ENCODE data around the gene MAP3K14. TPM values are rescaled to one million over a fixed set of nuclear protein-coding genes. Genes with fewer than 3 reads are reported as not detected.

The MAP3K14 gene
- total RNA-seq, 1 experiment from 2014 or later: 1.6 TPM

DNA sequence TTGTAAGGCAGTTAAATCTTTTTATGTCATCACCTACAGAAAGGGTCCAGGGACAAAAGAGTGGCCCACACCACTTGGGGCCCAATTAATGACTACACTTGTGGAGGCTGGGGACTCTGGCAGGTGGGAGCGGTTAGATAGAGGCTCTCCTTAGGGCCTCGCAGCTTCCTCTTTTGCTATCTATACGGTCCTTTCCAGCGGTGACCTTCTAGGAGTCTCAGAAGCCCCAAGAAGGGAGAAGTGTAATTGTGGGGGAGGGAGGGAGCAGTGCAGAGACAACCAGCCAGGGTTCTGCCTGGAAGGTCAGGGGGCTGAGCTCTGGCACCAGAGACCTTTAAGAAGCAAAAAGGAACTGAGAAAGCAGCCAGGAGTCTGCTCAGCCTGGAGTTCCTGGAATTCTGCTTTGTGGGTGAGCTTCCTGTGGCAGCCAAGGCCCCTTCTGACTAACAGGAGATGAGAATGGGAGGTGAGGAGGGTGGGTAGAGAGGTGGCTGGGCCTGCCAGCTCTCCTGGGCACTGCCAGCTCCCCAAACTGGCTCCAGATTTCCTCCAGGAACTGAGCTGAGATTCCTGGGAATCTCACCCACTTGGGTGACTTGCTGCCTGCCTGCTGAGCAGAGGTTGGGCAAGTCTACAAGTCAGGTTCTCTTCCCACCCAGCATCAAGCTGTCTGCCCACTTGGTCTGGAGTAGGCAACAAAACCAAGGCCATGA lies 16.3 kb upstream of the MAP3K14 start:
- no peak for DNase-seq
- no peak overlapping the region for H3K4me3 ChIP-seq (ENCODE audit: insufficient read depth, low read depth, low read length)
- H3K27me3 ChIP-seq (ENCODE audit: control insufficient read depth, insufficient read depth, low read length): peaks cover 6% of the 10 kb centered on the region; the same call in 1 of the 2 replicates
- H3K36me3 ChIP-seq (replicated peaks; ENCODE audit: control insufficient read depth, insufficient read depth, low read length): no peaks in the 10 kb centered on the region

GRCh38 chr17:45332505-45332904 lies 15.7 kb upstream of the MAP3K14 start:
- Histone ChIP-seq H3K4me3 (ENCODE audit: insufficient read depth, low read depth, low read length) (no peak overlapping the region), H3K27me3 (ENCODE audit: control insufficient read depth, insufficient read depth, low read length) (peaks cover 6% of the 10 kb centered on the region; the same call in 1 of the 2 replicates), H3K36me3 (replicated peaks; ENCODE audit: control insufficient read depth, insufficient read depth, low read length) (no peaks in the 10 kb centered on the region)
- DNase-seq: no peak

GRCh38 chr17:45326626-45327025 lies 9.8 kb upstream of the MAP3K14 start:
- no peak for DNase-seq

GRCh38 chr17:45325810-45326209 lies 9.0 kb upstream of the MAP3K14 start:
- H3K4me3 ChIP-seq (ENCODE audit: insufficient read depth, low read depth, low read length): no peak overlapping the region
- no peak for DNase-seq
- H3K27me3 ChIP-seq (ENCODE audit: control insufficient read depth, insufficient read depth, low read length): no peaks in the 10 kb centered on the region

More at GRCh38 chr17:45326626-45327025, 9.8 kb upstream of the MAP3K14 start:
- H3K36me3 ChIP-seq (replicated peaks; ENCODE audit: control insufficient read depth, insufficient read depth, low read length): no peaks in the 10 kb centered on the region
- no peaks in the 10 kb centered on the region for H3K27me3 ChIP-seq (ENCODE audit: control insufficient read depth, insufficient read depth, low read length)
- no peak overlapping the region for H3K4me3 ChIP-seq (ENCODE audit: insufficient read depth, low read depth, low read length)

DNA sequence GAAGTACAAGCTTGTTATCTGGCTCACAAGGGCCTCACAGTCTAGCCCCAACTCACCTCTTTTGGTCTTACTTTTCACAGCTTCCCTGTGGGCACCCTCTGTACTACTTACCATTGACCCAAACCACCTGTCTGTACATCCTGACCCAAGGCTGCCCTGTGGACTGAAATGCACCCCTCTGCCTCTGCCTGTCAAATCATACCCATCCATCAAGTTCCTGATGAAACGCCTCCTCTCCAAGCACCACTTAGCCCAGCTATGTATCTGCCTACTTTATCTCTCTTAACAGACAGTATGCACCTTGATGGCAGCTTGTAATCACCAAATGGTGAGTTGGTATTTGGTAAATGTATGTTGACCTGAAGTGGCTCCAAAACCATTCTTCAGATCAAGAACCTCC lies 7.5 kb upstream of the MAP3K14 start:
- DNase-seq: no peak
- Histone ChIP-seq H3K36me3 (replicated peaks; ENCODE audit: control insufficient read depth, insufficient read depth, low read length) (no peaks in the 10 kb centered on the region), H3K27me3 (ENCODE audit: control insufficient read depth, insufficient read depth, low read length) (no peaks in the 10 kb centered on the region), H3K4me3 (ENCODE audit: insufficient read depth, low read depth, low read length) (no peak overlapping the region)

More at GRCh38 chr17:45325810-45326209, 9.0 kb upstream of the MAP3K14 start:
- H3K36me3 ChIP-seq (replicated peaks; ENCODE audit: control insufficient read depth, insufficient read depth, low read length): no peaks in the 10 kb centered on the region

DNA sequence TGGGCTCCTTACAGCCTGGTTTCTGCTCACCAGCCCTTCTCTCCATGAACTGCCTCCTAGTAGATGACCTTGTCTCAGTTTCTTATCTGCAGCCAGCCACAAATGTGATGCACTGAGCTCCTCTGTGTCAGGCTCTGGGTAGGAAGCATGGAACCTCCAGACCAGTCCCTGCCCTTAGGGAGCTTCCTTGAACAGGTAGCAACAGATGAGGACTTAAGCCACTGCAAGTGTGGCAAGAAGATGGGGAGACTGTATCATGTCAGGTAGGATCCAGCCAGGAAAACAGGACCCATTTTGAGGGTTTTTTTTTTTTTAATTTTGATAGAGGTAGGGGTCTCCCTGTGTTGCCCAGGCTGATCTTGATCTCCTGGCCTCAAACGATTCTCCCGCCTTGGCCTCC lies 5.3 kb upstream of the MAP3K14 start:
- no peak for DNase-seq
- H3K36me3 ChIP-seq (replicated peaks; ENCODE audit: control insufficient read depth, insufficient read depth, low read length): no peaks in the 10 kb centered on the region
- H3K27me3 ChIP-seq (ENCODE audit: control insufficient read depth, insufficient read depth, low read length): no peaks in the 10 kb centered on the region
- H3K4me3 ChIP-seq (ENCODE audit: insufficient read depth, low read depth, low read length): no peak overlapping the region

DNA sequence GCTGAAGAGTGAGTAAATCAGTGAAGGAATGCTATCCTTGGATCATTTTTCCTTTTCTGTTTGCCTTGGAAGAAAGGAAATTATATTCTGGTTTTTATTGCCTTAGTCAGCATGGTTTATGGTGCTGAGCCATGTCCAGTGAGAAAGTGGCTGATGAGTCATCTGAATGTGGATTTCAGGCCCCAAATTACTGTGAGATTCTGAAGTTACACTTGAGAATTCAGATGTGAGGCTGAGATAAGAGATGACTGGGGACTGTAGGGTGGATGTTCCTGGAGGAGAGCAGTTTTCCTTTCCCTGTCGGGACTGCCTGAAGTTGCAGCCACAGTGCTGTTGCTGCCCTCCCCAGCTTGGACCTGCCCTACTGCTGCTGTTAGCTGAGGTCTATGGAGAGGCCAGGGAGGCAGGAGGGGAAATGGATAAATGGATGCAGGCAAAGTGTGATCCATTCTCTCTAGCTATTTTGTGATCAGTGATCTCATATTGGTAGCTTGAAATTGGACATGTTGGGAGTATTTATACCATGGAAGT lies 4.2 kb upstream of the MAP3K14 start:
- DNase-seq: no peak
- H3K36me3 ChIP-seq (replicated peaks; ENCODE audit: control insufficient read depth, insufficient read depth, low read length): no peaks in the 10 kb centered on the region
- H3K27me3 ChIP-seq (ENCODE audit: control insufficient read depth, insufficient read depth, low read length): no peaks in the 10 kb centered on the region
- H3K4me3 ChIP-seq (ENCODE audit: insufficient read depth, low read depth, low read length): no peak overlapping the region

DNA sequence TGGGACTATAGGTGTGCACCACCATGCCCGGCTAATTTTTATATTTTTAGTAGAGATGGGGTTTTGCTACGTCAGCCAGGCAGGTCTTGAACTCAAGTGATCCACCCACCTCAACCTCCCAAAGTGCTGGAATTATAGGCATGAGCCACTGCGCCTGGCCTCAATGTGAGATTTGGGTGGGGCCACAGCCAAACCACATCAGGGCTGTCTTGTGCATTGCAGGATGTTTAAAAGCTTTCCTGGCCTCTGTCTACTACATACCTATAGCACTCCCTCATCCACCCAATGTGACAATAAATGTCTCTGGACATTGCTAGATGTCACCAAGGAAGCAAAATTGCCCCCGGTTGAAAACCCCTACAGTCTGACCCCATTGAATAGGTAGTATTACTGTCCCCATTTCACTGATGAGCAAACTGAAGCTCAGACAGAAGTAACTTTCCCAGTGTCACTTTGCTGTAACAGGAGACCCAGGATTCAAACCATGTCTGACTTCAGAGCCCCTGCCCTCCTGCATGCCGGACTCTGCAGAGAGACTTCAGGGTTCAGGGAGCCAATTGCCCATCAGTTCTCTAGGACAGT lies 3.6 kb upstream of the MAP3K14 start:
- Histone ChIP-seq H3K27me3 (ENCODE audit: control insufficient read depth, insufficient read depth, low read length) (no peaks in the 10 kb centered on the region), H3K36me3 (replicated peaks; ENCODE audit: control insufficient read depth, insufficient read depth, low read length) (no peaks in the 10 kb centered on the region), H3K4me3 (ENCODE audit: insufficient read depth, low read depth, low read length) (no peak overlapping the region)
- DNase-seq: no peak

DNA sequence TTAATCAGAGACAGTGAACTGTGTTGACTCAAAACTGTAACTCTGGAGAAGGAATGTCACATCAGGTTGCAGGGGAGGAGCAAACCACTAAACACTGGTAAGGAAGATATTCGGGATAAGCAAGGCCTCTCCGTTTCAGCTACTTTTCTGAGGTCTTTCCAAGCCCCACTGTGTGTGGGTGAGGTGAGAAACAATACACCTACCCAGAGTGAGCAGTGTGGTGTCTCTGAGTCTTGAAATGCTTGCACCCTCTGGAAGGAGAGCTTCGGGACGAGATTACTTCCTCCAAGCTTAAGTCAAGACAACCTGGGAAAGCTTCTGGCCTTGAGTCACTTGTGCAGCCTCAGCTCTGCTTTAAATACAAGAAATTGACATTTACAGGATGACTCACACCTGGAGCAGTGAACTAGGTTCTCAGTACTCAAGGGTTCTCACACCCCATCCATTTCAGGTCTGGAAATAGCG lies 2.5 kb upstream of the MAP3K14 start:
- H3K4me3 ChIP-seq (ENCODE audit: insufficient read depth, low read depth, low read length): no peak overlapping the region
- H3K36me3 ChIP-seq (replicated peaks; ENCODE audit: control insufficient read depth, insufficient read depth, low read length): no peaks in the 10 kb centered on the region
- H3K27me3 ChIP-seq (ENCODE audit: control insufficient read depth, insufficient read depth, low read length): no peaks in the 10 kb centered on the region
- DNase-seq: no peak

DNA sequence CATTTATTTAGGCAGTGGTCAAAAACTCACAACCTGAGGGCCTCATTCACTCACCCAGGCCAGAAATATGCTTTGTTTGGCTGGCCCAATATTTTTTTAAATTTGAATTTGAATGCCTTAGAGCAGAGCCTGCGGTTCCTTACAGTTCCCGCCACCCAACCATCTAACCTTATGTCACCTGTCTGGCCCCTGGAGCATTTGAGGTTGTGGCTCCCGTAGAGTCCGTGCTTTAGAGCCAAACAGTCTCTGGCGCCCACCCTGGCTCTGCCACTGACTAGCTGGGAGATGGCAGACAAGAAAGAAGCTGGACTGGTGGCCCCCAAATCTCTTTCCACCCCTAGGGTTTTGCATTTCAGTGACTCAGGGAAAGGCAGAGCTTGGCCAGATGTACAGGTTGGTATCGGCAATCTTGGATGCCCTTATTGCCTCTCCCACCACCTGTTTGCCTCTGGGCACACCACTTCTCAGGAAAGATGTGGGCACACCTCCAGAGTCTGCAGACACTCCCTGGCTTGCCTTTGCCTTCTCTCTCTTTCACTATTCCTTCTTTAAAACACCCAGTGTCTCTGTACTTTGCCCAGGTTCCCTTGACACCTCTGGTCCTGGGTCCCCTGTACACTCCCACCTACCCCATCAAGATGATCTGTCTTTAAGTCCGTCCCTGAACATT lies 1.9 kb upstream of the MAP3K14 start:
- Histone ChIP-seq H3K27me3 (ENCODE audit: control insufficient read depth, insufficient read depth, low read length) (no peaks in the 10 kb centered on the region), H3K4me3 (ENCODE audit: insufficient read depth, low read depth, low read length) (no peak overlapping the region), H3K36me3 (replicated peaks; ENCODE audit: control insufficient read depth, insufficient read depth, low read length) (no peaks in the 10 kb centered on the region)
- DNase-seq: no peak

- Histone ChIP-seq H3K27me3 (ENCODE audit: control insufficient read depth, insufficient read depth, low read length) (no peaks in the 10 kb centered on the region), H3K36me3 (replicated peaks; ENCODE audit: control insufficient read depth, insufficient read depth, low read length) (no peaks in the 10 kb centered on the region), H3K4me3 (ENCODE audit: insufficient read depth, low read depth, low read length) (peak overlapping the region; percentile 68)
- DNase-seq: peak; percentile 100
These were observed 500 bp upstream of the MAP3K14 start for GRCh38 chr17:45317111-45317928.

GRCh38 chr17:45315648-45316433 lies 979 bp downstream of the MAP3K14 start:
- no peak for DNase-seq
- Histone ChIP-seq H3K36me3 (replicated peaks; ENCODE audit: control insufficient read depth, insufficient read depth, low read length) (no peaks in the 10 kb centered on the region), H3K27me3 (ENCODE audit: control insufficient read depth, insufficient read depth, low read length) (no peaks in the 10 kb centered on the region), H3K4me3 (ENCODE audit: insufficient read depth, low read depth, low read length) (peak overlapping the region; percentile 80)

GRCh38 chr17:45314741-45315647 lies 1.8 kb downstream of the MAP3K14 start:
- H3K36me3 ChIP-seq (replicated peaks; ENCODE audit: control insufficient read depth, insufficient read depth, low read length): no peaks in the 10 kb centered on the region
- no peak overlapping the region for H3K4me3 ChIP-seq (ENCODE audit: insufficient read depth, low read depth, low read length)
- DNase-seq: no peak
- H3K27me3 ChIP-seq (ENCODE audit: control insufficient read depth, insufficient read depth, low read length): no peaks in the 10 kb centered on the region

Measured in H7 (cell line).